NCI-H345 treated with DMSO at 0.1 percent for 48 hours (cell line): ENCODE measurements around the gene WWTR1.

Source experiments
- DNase-seq: peaks from one replicate; lab custom pipeline; 2025; ENCODE audit not compliant: unreplicated experiment; lab: John Stamatoyannopoulos, UW

The WWTR1 gene

DNA sequence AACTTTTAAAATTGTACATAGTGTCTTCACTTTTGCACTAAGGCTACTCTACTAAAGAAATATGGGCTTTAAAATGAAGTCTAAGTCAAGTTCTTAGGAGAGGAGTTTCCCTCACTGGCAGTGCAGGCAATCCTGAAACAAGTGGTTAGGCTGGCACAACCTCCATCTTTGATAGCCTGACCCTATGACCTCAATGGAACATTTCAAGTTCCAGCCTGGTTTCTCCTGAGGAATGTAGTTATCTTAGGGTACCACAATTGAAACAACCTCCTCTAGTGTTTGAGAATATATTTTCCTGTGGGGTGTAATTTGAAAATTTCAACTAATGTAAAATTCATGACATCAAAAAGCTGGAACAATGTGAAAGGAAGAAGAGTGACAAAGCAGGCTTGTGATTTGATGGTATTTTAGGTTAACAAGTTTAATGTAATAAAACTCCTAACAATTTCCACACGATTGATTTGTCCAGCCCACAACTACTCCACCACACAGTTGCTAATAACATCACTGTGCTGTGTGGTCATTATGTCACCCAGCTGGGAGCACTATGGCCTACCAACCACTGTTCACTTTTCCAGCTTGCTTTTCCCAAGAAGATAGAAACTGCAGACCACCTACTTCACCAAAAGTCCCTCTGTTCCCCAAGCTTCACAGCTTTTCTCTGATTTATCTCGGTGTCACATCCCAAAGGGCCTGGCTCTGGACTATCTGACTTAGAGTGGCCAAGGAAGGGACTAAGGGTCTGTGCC is 1.8 kb downstream of the WWTR1 start:
- no peak for DNase-seq

DNA sequence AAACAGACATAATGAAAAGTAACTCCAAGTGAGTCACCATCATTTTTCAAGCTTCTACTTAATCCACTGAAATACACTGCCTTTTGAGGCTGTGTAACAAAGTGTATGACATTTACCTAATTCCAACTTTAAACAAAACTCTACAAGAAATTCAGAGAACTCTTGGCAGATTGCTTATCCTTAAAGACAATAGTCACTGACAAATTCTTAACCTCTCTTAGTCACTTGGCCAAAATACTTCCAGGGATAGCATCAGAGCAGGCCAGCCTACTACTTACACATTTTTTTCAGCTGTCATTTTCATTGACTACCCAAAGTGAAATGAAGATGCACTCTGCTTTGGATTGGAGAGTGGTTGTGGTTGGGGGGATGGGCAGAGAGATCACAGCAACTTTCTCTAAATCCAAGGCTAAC is 3.6 kb downstream of the WWTR1 start:
- DNase-seq = no peak

DNA sequence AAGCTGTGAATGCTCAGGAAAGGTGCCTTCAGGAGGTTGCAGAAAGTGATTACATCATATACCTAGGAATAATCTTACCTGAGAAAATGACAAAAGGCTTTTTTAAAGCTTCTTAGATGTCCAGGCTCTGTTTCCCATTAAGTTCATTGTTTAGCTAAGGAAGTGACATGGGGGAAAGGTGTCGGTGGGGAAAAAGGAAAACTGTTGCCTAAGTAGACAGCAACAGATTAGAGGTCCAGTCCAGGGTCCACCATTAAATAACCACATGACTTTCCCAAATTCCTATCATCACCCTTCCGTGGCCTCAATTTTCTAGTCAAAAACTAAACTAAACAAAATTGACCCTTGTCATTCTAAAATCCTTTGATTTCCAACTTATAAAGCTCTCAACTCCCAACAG is 4.3 kb downstream of the WWTR1 start:
- no peak for DNase-seq

DNA sequence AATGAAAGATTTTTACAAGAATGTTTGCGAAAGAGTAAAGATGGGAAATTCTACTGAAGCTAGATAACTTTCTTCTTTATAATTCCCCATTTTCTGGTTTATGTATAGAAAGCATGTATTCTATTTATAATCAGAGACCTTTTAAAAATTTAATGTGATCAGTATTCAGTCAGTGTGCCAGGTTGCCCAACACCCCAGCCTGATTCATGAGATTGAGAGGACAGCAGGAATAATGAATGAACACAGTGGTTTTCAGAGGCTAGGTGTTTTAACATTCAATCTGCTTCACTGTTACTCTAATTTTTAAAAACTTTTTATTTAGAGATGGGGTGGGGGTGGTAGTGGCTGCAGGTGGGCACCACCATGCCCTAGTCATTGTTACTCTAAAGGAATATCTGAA is 4.7 kb downstream of the WWTR1 start:
- DNase-seq = no peak

DNA sequence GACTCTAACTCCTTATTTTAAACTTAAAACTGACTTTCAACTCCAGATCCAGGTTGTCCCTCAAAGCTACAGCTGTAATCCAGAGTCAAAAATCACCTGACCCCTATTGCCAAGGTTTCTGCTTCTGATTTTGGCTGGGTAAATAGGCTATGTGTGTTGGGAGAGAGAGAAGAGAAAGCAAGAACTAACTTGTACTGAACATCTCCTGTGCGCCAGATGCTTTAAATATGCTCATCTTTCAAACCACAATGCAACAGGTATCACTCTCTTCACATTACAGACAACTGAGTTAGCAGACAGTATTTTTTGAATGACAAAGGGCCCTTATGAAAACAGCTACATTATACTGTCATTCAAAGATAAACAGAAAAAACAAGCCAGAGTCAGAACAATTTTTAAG is 7.0 kb downstream of the WWTR1 start:
- DNase-seq = no peak

DNA sequence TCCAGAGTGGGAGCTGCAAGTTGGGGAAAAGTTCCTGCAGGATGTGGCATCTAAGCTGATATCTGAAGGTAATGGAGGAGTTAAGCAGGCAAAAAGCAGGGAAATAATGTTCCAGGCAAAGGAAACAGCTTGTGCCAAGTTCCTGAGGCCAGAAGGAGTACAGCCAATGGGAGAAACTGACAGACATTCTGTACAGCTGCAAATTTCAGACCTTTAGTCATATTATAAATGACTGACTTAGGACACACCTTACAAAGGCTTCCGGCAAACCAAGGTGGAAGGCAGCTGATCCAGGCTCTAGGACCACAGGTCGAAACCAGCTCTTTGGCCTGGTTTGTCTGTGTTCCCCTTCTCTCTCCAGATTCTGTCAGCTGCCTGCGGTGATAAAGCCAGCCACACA is 9.3 kb downstream of the WWTR1 start:
- no peak for DNase-seq

DNA sequence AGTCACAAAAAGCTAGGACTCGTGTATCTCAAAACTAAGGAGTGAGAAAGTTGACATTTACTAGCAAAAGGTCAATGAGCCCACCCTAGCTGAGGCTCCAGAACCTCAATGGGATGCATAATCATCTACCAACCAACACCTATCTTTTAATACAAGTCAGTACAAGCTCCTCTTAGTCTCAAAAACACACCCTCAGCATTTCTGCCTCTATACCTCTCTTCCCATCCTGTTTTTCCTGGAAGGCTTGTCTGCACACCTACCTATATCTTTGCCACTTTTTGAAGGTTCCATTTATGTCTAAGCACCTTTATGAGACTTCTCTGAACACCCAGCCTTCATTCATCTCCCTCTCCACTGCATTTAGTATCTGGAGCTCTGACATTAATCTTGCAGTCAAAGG is 10.0 kb downstream of the WWTR1 start:
- no peak for DNase-seq

DNA sequence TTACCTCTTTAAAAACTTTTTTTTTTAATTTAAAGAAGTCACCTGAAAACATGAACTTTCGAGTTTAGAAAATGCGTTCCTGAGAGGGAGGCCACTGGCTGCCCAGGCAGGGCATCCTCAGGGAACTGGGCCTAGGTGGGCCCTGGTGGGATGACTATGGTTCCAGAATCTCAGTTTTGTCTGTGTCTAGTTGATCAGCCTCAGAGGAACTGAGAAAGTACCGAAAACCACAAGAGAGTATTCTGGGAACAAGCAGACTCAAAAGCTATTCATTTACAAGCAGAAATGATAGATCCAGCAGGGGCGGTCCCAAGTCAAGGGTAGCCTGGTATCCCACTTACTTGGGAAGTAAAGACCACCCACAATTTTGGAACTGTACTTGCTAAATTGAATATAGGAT is 10.5 kb downstream of the WWTR1 start:
- no peak for DNase-seq

DNA sequence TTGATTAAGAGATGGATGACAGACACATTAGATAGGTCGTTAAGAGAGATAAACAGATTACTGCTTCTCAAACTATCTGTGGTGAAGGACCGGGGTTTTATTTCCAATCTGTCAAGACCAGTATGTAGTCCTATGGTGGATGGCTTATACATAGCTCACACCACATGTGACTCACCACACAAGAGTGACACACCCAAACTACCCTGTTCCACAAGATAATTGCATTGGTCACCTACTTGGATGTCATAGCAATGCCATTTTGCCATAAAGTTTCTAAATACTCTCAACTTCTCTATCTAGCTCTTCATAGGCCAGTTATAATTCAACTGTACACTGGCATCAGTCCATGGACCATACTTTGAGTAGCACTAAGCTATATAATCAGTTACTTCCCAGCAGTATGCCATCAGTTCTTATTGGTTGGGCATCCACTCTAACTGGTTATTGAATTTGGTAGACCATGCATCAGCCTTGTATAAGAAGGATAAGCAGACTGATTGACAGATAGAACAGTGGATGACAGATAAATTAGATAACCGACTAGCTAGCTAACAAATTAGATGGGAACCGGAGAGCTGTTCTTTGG is 11.6 kb downstream of the WWTR1 start:
- DNase-seq = no peak

DNA sequence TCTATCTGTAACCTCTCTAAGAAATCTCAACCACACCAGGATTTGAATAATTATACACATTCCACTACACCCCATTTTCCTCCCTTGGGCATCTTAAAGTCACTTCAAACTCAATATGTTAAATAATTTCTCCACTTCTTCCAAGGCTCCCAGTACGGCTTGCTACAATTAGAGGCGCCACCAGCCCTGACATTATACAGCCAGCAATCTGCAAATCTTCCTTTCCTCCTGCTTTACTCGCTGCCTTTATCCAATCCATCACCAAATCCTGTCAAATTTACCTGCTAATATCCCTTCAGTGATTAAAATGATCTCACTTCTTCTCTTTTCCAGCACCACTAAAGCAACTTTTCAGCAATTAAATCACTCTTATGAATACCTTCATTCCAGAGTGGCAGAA is 13.9 kb downstream of the WWTR1 start:
- DNase-seq = no peak

DNA sequence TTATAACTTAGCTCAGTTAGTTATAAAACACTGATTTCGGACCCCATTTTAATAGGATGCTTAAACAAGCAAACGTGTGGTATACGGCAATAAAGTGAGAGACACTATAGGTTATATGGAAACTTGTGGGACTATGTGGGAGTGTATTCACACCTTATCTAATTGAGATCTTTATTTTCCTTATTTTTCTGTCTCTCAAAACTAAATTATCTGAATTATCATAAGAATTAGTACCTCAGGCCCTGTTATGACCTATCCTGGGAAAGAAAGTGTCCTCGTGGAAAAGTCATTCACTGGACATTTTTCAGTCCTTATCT is 14.4 kb downstream of the WWTR1 start:
- DNase-seq = no peak

DNA sequence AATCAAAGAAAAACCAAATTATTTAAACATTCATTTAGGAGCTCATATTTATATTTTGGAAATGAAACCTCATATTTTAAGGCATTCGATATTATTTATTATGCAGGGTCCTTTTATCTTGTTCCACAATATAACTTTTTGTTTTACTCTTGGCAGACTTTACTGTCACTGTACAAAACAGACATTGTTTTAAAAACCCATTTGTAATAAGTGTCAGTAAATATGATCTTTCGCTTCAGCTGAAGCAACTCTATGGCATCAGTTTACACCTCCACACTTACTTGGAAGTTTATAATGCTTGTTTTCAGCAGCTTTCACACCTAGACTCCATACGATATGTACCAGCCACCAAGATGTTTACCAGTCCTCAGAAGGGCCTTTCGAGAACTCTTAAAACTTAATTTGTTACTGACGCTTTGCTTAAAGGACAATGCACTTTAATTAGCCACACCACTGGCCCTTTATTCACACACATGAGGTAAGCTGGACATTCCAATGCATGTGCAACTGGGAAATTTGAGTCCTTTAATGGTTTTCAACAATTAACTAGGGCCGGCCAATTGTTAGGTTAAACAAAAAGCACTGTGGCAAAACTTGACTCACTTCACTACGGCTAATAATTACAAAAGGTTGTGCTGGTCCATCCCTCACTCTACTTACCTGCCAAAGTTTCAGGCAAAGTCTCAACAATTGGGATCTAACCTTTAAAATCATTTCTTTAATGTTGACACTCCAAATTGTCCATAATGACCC is 16.7 kb downstream of the WWTR1 start:
- no peak for DNase-seq

DNA sequence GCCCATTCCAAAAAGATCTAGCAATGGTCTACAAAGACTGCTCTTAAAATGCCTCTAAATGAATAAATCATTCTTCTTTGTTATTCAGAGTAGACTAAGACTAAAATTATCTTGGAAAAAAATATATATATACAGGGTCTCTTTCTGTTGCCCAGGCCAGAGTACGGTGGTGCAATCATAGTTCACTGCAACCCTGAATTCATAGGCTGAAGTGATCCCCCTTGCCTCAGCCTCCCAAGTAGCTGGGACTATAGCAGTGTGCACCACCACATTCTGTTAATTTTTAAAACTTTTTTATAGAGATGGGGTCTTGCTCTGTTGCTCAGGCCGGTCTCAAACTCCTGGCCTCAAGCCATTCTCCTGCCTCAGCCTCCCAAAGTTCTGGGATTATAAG is 18.7 kb downstream of the WWTR1 start:
- no peak for DNase-seq

DNA sequence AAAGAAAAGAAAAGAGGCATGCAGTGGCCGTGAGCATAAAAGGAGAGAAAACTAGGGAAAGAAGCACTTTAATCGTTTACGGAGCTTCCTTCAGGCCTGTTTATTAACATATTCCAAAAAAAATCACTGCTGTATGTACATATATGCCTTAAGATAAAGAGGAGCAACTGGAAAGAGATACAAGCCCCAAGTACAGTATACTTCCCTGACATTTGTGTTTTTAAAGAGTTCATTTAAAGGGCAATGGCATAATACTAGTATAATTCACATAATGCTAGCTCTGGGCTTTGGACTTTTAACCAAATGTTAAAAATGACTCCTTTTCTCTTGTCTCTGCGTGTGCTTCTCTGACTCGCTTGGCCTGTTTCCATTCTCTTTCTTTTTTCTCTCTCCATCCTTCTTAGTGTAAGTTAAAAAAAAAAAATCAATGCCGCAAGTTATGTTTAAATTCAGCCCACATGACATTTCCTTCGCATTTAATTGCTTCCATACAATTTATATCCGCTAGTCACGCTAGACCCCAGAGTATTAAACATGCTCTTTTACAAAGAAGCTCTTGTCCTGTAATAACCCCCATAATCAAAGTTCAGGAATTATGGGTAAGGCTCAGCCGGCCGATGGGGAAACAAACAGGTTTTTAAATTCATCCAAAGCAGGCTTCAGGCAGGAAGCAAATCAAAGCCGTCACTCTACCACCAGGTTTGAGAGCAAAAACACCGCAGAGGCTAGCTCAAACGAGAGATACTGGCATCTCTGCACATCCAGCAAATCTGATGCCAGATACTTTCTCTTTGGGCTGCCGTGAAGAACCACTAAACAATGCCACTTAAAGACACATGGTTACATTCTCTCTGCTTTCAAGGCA is 19.4 kb downstream of the WWTR1 start:
- no peak for DNase-seq

DNA sequence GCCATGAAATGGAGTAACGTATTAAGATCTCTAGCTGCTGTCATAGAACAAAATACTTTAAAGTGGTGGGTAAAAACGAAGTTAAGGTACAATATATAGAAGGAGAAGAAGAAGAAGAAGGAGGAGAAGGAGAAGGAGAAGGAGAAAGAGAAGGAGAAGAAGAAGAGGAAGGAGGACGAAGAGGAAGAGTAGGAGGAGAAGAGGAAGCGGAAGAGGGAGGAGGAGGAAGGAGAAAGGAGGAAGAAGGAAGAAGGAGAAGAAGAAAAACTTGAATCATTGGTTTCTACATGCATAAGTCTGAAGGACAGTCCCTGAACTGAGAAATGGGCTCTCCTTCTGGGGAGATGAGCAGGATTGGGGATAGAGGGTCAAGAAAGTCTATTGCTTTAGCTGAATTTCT is 22.4 kb downstream of the WWTR1 start:
- no peak for DNase-seq

DNA sequence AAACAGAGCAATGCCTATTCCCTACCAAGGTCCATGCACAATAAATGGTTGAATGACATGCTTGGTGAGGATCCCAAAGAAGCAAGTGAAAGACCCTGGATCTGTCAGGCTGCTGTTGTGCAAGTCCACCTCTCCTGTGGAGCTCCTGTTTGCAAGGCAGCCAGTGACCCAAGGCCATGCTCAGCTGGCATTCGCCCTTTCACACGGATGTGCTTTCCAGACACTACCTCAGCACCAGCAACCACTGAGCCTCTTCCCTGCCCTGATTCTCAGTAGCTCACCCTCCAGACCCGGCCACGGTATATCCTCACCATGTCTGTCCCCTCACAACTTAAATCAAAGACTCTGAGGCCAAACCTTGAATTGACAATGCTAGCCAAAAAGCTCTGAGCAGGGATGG is 23.3 kb downstream of the WWTR1 start:
- DNase-seq = no peak

DNA sequence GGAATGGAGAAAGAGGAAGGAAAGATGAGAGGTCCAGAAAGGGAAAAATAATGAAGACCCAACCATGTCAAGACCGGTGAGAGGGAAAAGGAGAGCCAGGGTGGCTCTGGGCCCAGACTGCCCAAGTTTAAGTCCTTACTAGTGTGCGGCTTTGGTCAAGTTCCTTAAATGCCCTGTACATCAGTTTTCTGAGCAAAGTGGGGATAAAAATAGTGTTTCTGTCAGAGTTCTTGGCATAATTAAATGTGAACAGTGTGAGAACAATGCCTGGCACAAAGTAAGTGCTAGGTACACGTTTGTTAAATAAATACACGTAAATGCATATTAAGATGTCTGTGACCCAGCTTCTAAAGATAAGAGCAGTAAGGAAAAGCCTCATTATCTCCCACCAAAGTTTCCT is 23.8 kb downstream of the WWTR1 start:
- no peak for DNase-seq

DNA sequence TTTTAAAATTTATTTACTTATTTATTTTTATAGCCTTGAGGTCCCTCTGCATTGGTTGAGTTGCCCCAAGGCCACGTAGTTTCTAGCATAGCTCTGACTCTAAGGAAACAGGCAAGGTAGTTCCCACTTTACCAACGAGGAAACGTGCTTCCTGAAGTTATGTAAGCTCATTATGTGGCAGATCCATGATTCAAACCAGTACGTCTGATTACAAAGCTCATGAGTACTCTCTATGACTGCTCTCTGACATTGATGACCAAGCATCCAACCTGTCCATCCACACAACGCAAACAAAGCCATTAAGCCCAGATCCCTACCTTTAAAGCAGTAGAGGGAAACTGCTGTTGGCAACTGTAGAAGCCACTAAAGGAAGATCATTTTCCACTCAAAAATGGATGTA is 25.6 kb downstream of the WWTR1 start:
- no peak for DNase-seq

DNA sequence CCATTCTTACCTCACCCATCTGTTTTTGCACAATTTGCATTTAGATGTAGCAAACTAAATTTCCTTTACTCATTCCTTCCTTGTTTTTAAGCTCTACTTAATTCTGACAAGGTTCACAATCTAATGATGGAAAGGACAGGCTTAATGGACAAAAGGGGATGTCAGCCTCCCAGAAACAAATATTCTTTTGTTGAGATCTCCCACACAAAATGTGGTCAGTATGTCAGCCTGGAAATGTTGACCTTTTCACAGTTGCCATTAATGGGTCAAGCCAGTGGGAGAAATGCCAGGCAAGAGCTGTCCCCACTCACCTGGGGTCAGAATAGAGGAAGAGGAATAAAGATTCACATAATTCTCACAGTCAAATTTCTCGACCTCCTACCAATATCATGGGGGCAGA is 27.0 kb downstream of the WWTR1 start:
- no peak for DNase-seq

DNA sequence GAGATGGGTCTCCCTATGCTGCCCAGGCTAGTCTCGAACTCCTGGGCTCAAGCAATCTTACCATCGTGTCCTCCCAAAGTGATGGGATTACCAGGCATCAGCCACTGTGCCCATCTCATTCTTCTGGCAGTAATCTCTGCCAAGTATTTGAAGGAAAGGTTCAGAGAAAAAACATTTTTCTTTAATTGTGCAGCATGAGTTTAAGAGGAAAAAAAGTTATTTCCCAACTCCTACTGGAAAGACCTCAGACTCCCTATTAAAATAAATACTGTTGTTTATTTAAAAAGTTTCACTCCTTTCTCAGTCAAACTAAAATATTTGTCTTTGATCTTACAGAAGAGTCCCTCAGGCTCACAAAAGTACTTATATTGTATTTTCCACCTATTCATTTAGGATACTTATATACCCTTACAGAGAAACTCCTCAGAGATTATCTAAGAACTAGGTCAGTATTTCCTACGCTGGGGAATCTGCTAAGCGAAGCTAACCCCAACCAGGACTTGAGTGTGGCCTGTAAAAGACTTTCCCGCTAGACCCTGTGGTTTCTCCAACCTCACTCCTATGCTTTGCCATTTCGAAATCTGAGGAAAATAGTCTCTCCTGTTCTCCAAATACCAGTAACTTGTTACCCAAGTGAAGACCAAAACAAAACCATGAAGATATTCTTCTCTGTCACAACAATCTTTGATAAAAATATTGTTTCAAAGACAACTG is 28.7 kb downstream of the WWTR1 start:
- no peak for DNase-seq

DNA sequence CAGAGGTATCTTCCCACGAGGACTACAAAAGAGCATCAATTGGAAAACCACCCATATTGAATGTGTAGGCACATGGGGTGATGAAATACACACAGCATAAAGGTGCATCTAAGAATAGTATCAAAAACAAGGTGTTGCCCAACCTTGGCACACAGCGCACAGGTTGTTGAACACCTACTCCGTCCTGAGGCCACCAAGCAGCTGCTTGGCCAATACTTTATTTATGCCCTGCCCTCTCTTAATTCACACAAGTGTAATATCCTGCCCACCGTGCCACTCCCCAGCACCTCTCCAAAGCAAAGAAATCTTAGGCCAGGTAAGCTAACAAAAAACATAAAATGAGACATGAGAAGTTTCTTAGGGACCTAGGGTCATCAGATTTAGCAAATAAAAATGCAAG is 31.2 kb downstream of the WWTR1 start:
- no peak for DNase-seq
